T-cell (primary cell): ENCODE results near the gene NANOS3. TPM values are rescaled to one million over a fixed set of nuclear protein-coding genes. Genes with fewer than 3 reads are reported as not detected.

Source experiments
- ATAC-seq, 4 experiments: fragments of 200-7000 bp in 3 of 4; fragments of 150-1000 bp in 1 of 4; cut with Tn5 transposase; replicated peaks in 1 of 4; 1 replicate in 3 of 4; 2 replicates in 1 of 4; pipeline ENCODE4 v1.10.0; 2021; ENCODE audit warnings: moderate library complexity in 3 of 4, mild to moderate bottlenecking in 2 of 4, moderate number of reproducible peaks in 1 of 4
- CTCF ChIA-PET, 2 donors: fragments of 300-600 bp; sonication (Branson Sonifier 250); formaldehyde crosslinking; loops; one replicate each; lab custom pipeline; 2022; ENCODE audit warnings: antibody characterized with exemption in 2 of 2; lab: Charles Lee
- POLR2A ChIA-PET, 2 donors: fragments of 300-600 bp; sonication (Branson Sonifier 250); formaldehyde crosslinking; loops; one replicate each; lab custom pipeline; 2022; ENCODE audit warnings: antibody characterized with exemption in 2 of 2; lab: Charles Lee
- DNase-seq, 35 experiments: peaks; one replicate each; pipeline versions ENCODE4 v3.0.0 to v3.0.0-alpha.2; 2013 to 2023
- H3K27ac ChIP-seq: one replicate; pipeline ENCODE4 v1.5.1; 2013; ENCODE audit warnings: low read length
- H3K27me3 ChIP-seq, 2 experiments: replicated peaks in 1 of 2; 1 replicate in 1 of 2; 2 replicates in 1 of 2; pipeline versions ENCODE4 v1.6.1 to v1.7.0; 2013; ENCODE audit warnings: low read length in 1 of 2, mixed read lengths in 1 of 2; ENCODE audit not compliant: control insufficient read depth in 2 of 2, insufficient read depth in 2 of 2; ENCODE audit errors: extremely low read depth in 1 of 2
- H3K36me3 ChIP-seq, 2 donors: 1 replicate in 1 of 2; 2 replicates in 1 of 2; pipeline versions ENCODE4 v1.6.1 to v1.7.0; 2013; ENCODE audit warnings: low read length in 1 of 2; ENCODE audit not compliant: control insufficient read depth in 2 of 2, insufficient read depth in 1 of 2; ENCODE audit errors: extremely low read depth in 1 of 2
- H3K4me1 ChIP-seq, 2 experiments: 1 replicate in 1 of 2; 2 replicates in 1 of 2; pipeline versions ENCODE4 v1.6.1 to v1.7.0; 2013; ENCODE audit warnings: low read length in 2 of 2, mixed read lengths in 1 of 2; ENCODE audit not compliant: insufficient read depth in 2 of 2, control insufficient read depth in 1 of 2; ENCODE audit errors: extremely low read depth in 1 of 2
- H3K4me3 ChIP-seq, 2 donors: 1 replicate in 1 of 2; 2 replicates in 1 of 2; pipeline versions ENCODE4 v1.5.1 to v1.7.0; 2013; ENCODE audit warnings: mild to moderate bottlenecking in 2 of 2, low read length in 1 of 2, moderate library complexity in 1 of 2; ENCODE audit not compliant: control insufficient read depth in 1 of 2; ENCODE audit errors: extremely low read depth in 1 of 2
- H3K9me3 ChIP-seq: 2 replicates; pipeline ENCODE4 v1.7.0; 2013
- H3K27ac Mint-ChIP-seq, 2 donors: one replicate each; pipeline ENCODE4 v1.8.0; 2020 to 2021; ENCODE audit warnings: mild to moderate bottlenecking in 2 of 2, mixed read lengths in 2 of 2
- H3K27me3 Mint-ChIP-seq, 2 donors: one replicate each; pipeline ENCODE4 v1.8.0; 2021 to 2022; ENCODE audit warnings: mixed read lengths in 2 of 2
- H3K36me3 Mint-ChIP-seq: one replicate; pipeline ENCODE4 v1.8.0; 2021; ENCODE audit warnings: mixed read lengths
- H3K4me1 Mint-ChIP-seq, 3 donors: one replicate each; pipeline ENCODE4 v1.8.0; 2020 to 2022; ENCODE audit warnings: mixed read lengths in 3 of 3, mild to moderate bottlenecking in 1 of 3
- H3K4me3 Mint-ChIP-seq, 3 donors: one replicate each; pipeline ENCODE4 v1.8.0; 2020 to 2022; ENCODE audit warnings: mild to moderate bottlenecking in 3 of 3, mixed read lengths in 3 of 3, moderate library complexity in 3 of 3
- H3K9me3 Mint-ChIP-seq, 3 donors: one replicate each; pipeline ENCODE4 v1.8.0; 2020 to 2022; ENCODE audit warnings: mixed read lengths in 3 of 3
- WGBS: methylation state at CpG from one replicate; pipeline ENCODE4 v1.1.5; 2013; ENCODE audit warnings: missing lambda C conversion rate; ENCODE audit not compliant: insufficient coverage; 5-methylcytosine and 5-hydroxymethylcytosine counted together
- total RNA-seq, 35 experiments: library from RNA in 6 of 35; stranded (reverse) in 6 of 35; fragments of 120-200 nt in 1 of 35; gene quantifications; one replicate each; pipeline versions ENCODE4 v1.2.1 to v1.2.4 and lab custom pipeline; 2013 to 2026

The NANOS3 gene
- total RNA-seq, 5 donors from 2014 or later (not counting 1 experiment from before 2014, with no cell fraction given): 0.85 to 2.3 (median 1.5) TPM; not detected in 1

DNA sequence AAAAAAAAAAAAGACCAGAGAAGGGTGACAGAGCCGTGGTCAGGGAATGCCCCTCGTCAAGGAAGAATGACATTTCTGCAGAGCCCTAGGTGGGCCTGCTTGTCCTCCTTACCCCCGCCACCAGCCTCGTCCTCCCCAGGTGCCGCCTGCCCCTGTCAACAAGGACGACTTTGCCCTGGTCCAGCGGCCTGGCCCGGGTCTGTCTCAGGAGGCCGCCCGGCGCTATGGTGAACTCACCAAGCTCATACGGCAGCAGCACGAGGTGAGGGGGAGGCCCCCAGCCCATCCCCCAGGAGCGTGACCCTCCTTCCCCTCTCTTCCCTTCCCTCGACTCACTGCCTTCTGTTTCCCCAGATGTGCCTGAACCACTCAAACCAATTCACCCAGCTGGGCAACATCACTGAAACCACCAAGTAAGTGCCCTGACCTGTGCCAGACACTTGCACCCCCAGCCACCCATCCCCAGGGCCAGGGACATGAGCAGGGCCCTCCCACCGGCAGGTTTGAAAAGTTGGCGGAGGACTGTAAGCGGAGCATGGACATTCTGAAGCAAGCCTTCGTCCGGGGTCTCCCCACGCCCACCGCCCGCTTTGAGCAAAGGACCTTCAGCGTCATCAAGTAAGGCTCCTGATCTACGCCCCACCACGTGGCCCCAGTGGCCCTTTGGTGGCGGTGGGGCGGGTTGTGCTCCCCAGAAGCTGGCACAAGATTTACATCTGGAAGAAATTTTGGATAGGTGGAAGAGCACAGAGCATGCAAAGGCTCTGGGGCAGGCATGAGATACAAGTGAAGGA lies 46.5 kb downstream of the NANOS3 start:
- Mint-ChIP-seq H3K36me3 (peaks cover 54% of the 10 kb centered on the region), H3K4me1 (peaks cover 3 to 14% (median 5%) of the 10 kb centered on the region in 3 donors), H3K27ac (no peak overlapping the region), H3K9me3 (peaks cover 0 to 3% (median 3%) of the 10 kb centered on the region in 3 donors), H3K27me3 (no peaks in the 10 kb centered on the region), H3K4me3 (no peak overlapping the region)
- Histone ChIP-seq H3K4me1 (peaks cover 0 to 5% of the 10 kb centered on the region in 2 experiments), H3K27me3 (no peaks in the 10 kb centered on the region), H3K27ac (no peak overlapping the region), H3K9me3 (no peaks in the 10 kb centered on the region), H3K36me3 (peaks cover 6 to 46% of the 10 kb centered on the region in 2 donors), H3K4me3 (no peak overlapping the region)
- WGBS: 98% methylated on average over 26 of the region's 28 CpGs
- ChIA-PET POLR2A (no interaction called here), CTCF (no interaction called here)
- no peak for ATAC-seq
- no peak for DNase-seq

DNA sequence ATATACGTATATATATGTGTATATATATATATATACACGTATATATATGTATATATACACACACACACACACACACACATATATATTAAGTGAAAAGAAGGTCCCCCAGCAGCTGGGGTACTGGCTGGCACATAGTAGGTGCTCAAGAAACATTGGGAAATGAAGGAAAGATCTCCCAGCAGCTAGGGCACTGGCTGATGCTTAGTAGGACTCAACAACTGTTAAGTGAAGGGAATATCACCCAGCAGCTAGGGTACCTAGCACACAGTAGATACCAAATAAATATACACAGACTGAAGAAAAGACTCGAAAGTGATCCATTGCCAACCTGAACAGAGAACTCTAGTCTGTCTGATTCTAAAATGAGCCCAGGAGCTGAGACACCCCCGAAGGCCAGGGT lies 49.1 kb downstream of the NANOS3 start:
- POLR2A ChIA-PET: interaction anchor here in 1 of 2 donors (0.6 kb wide), 1 partner anchor 92 kb away, joined by 3 read pairs; no protein-coding TSS in a partner anchor

DNA sequence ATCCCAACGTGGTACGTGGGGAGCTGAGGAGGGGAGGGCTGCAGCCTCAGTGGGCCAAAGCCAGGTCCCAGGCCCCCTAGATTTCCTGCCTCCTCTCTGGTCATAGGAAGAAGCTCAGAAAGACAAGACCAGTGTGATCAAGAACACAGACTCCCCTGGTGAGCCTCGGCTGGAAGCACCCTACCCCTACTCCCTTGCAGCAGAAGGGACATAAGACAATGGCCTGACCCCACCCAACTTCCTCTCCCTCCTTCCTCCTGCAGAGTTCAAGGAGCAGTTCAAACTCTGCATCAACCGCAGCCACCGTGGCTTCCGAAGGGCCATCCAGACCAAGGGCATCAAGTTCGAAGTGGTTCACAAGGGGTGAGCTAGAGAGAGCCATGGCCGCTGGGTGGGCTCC lies 49.8 kb downstream of the NANOS3 start:
- peaks cover 3 to 14% (median 5%) of the 10 kb centered on the region in 3 donors for H3K4me1 Mint-ChIP-seq
- Histone ChIP-seq H3K36me3 (peaks cover 3 to 27% of the 10 kb centered on the region in 2 donors), H3K27ac (no peak overlapping the region), H3K9me3 (no peaks in the 10 kb centered on the region), H3K27me3 (no peaks in the 10 kb centered on the region), H3K4me1 (peaks cover 0 to 5% of the 10 kb centered on the region in 2 experiments), H3K4me3 (no peak overlapping the region)
- peak overlapping the region in 1 of 2 donors; percentile 11 for H3K27ac Mint-ChIP-seq
- peaks cover 36% of the 10 kb centered on the region for H3K36me3 Mint-ChIP-seq
- no peak overlapping the region for H3K4me3 Mint-ChIP-seq
- no peaks in the 10 kb centered on the region for H3K9me3 Mint-ChIP-seq
- ChIA-PET POLR2A (interaction anchor here in 1 of 2 donors (0.6 kb wide), 1 partner anchor 91 kb away, joined by 3 read pairs; no protein-coding TSS in a partner anchor), CTCF (no interaction called here)
- H3K27me3 Mint-ChIP-seq: no peaks in the 10 kb centered on the region
- ATAC-seq (no peak), DNase-seq (no peak)
- whole genome bisulfite sequencing: 83% methylated on average over 1 of the region's 8 CpGs

More for the DNA sequence above, 49.1 kb downstream of the NANOS3 start:
- Mint-ChIP-seq H3K27me3 (no peaks in the 10 kb centered on the region), H3K9me3 (peaks cover 0 to 2% (median 2%) of the 10 kb centered on the region in 3 donors), H3K4me1 (peaks cover 3 to 14% (median 5%) of the 10 kb centered on the region in 3 donors), H3K36me3 (peaks cover 43% of the 10 kb centered on the region), H3K4me3 (no peak overlapping the region), H3K27ac (no peak overlapping the region)
- Histone ChIP-seq H3K9me3 (no peaks in the 10 kb centered on the region), H3K4me3 (no peak overlapping the region), H3K4me1 (peaks cover 0 to 5% of the 10 kb centered on the region in 2 experiments), H3K27ac (no peak overlapping the region), H3K36me3 (peaks cover 3 to 33% of the 10 kb centered on the region in 2 donors), H3K27me3 (no peaks in the 10 kb centered on the region)
- CTCF ChIA-PET: no interaction called here
- no peak for DNase-seq
- 100% methylated on average over 1 of the region's 4 CpGs for WGBS
- ATAC-seq: no peak

- ATAC-seq: no peak
These were observed 52.4 kb downstream of the NANOS3 start for GRCh38 chr19:13929340-13929739.

GRCh38 chr19:13929956-13930355 lies 53.0 kb downstream of the NANOS3 start:
- Mint-ChIP-seq H3K9me3 (no peaks in the 10 kb centered on the region), H3K36me3 (peaks cover 16% of the 10 kb centered on the region), H3K27me3 (peaks cover 0 to 7% of the 10 kb centered on the region in 2 donors), H3K4me1 (peaks cover 3 to 23% (median 16%) of the 10 kb centered on the region in 3 donors), H3K27ac (no peak overlapping the region), H3K4me3 (no peak overlapping the region)
- no peak for ATAC-seq
- no peak overlapping the region for H3K4me3 ChIP-seq
- peaks cover 0 to 5% of the 10 kb centered on the region in 2 experiments for H3K4me1 ChIP-seq
- ChIA-PET POLR2A (no interaction called here), CTCF (no interaction called here)
- WGBS: 85% methylated on average over 8 of the region's 17 CpGs
- H3K27me3 ChIP-seq: peaks cover 0 to 4% of the 10 kb centered on the region in 2 experiments
- H3K27ac ChIP-seq: no peak overlapping the region
- no peak for DNase-seq
- peaks cover 0 to 18% of the 10 kb centered on the region in 2 donors for H3K36me3 ChIP-seq
- no peaks in the 10 kb centered on the region for H3K9me3 ChIP-seq

More at GRCh38 chr19:13929340-13929739, 52.4 kb downstream of the NANOS3 start:
- Histone ChIP-seq H3K4me1 (peaks cover 0 to 5% of the 10 kb centered on the region in 2 experiments), H3K27me3 (peaks cover 0 to 4% of the 10 kb centered on the region in 2 experiments), H3K9me3 (no peaks in the 10 kb centered on the region), H3K36me3 (peaks cover 0 to 19% of the 10 kb centered on the region in 2 donors), H3K27ac (no peak overlapping the region), H3K4me3 (no peak overlapping the region)
- Mint-ChIP-seq H3K4me1 (peaks cover 3 to 19% (median 16%) of the 10 kb centered on the region in 3 donors), H3K9me3 (no peaks in the 10 kb centered on the region), H3K36me3 (peaks cover 20% of the 10 kb centered on the region), H3K27me3 (peaks cover 0 to 3% of the 10 kb centered on the region in 2 donors), H3K4me3 (no peak overlapping the region), H3K27ac (no peak overlapping the region)
- CTCF ChIA-PET: no interaction called here
- no peak for DNase-seq
- POLR2A ChIA-PET: no interaction called here
- 98% methylated on average over 12 of the region's 12 CpGs for WGBS
